ENCODE data around the gene TTC28.
"Not testable (repeated sequence)": the region's sequence is repeated elsewhere in the genome, so short reads cannot be mapped to it uniquely, and the experiment has no call there.

TTC28 gene

DNA sequence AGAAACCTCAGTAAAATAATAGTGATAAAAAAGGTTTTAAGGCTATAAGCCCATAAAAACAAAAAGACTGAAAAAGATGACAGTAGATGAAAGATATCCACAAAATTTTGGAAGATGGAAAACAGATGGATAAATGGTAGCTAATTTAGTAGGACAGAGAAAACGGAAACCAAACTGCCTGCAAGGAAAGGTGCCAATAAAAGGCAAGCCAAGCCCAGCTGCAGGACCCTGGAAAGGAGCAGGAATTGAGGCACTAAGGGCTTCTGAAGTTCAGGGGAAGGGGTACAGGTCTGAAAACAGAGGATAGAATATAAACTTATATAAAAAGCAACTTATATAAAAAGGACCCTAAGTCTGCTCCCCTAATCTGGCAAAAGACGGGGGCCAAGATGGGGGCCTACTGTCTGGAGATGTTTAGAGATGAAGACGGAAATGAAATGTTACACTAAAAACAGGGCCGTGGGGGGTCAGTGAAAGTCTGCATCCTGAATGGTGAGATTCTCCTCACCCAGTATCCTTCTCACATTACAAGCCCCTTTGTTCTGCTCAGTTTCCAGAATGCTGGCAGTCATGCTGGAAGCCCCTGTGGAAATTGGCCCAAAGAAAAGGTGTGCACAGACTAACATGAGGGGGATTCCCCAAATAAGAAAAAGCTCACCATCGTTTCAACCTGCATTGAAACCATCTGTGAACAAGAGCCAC lies 491.3 kb downstream of the TTC28 start:
- no peak for DNase-seq (ENCODE audit: low read depth, low spot score)
- H3K4me3 ChIP-seq (ENCODE audit: low read length): no peak overlapping the region

GRCh38 chr22:28187612-28188011 lies 492.0 kb downstream of the TTC28 start:
- DNase-seq (ENCODE audit: low read depth, low spot score): no peak
- H3K4me3 ChIP-seq (ENCODE audit: low read length): no peak overlapping the region

GRCh38 chr22:28186641-28187040 lies 493.0 kb downstream of the TTC28 start:
- DNase-seq (ENCODE audit: low read depth, low spot score): no peak
- no peak overlapping the region for H3K4me3 ChIP-seq (ENCODE audit: low read length)

GRCh38 chr22:28185130-28185529 lies 494.5 kb downstream of the TTC28 start:
- H3K4me3 ChIP-seq (ENCODE audit: low read length): no peak overlapping the region
- no peak for DNase-seq (ENCODE audit: low read depth, low spot score)

- DNase-seq (ENCODE audit: low read depth, low spot score): no peak
- H3K4me3 ChIP-seq (ENCODE audit: low read length): no peak overlapping the region
These were observed 496.4 kb downstream of the TTC28 start for GRCh38 chr22:28183078-28183860.

GRCh38 chr22:28180804-28181731 lies 498.6 kb downstream of the TTC28 start:
- H3K4me3 ChIP-seq (ENCODE audit: low read length): no peak overlapping the region
- no peak for DNase-seq (ENCODE audit: low read depth, low spot score)

DNA sequence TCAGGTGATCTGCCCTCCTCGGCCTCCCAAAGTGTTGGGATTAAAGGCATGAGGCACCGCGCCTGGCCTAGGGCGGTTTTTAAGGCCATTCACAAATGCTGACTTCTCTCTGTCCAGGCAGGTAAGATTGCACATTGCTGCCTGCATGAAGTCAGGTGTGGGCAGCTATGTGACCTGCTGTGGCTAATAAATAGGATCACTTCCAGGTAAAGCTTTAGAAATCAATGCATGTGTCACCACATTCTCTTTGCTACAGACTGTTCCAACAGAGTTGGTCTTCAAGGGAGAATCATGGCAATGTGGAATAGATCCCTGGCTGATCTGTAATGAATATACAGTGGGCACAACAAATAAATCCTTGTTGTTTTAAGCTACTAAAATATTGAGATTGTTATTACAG lies 500.2 kb downstream of the TTC28 start:
- no peak for DNase-seq (ENCODE audit: low read depth, low spot score)
- no peak overlapping the region for H3K4me3 ChIP-seq (ENCODE audit: low read length)

- no peak for DNase-seq (ENCODE audit: low read depth, low spot score)
- no peak overlapping the region for H3K4me3 ChIP-seq (ENCODE audit: low read length)
These were observed 503.7 kb downstream of the TTC28 start for GRCh38 chr22:28175730-28176492.

DNA sequence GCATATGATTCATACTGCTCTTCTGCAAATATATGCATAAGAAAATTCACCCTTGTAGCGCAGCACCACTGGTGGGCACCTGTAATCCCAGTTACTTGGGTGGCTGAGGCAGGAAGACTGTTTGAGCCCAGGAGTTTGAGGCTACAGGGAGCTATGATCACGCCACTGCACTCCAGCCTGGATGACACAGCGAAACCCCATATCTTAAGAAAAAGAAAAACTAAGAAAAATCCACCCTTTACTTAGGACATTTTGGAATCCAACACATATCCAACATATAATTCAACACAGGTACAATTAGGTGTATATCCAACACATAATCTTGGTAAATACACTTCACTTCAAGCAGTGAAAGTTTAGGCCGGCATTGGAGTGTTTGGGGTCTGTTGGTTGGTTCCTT lies 505.1 kb downstream of the TTC28 start:
- no peak overlapping the region for H3K4me3 ChIP-seq (ENCODE audit: low read length)

GRCh38 chr22:28172892-28173670 lies 506.6 kb downstream of the TTC28 start:
- peak; percentile 32 for DNase-seq (ENCODE audit: low read depth, low spot score)
- no peak overlapping the region for H3K4me3 ChIP-seq (ENCODE audit: low read length)

More for the DNA sequence above, 505.1 kb downstream of the TTC28 start:
- DNase-seq (ENCODE audit: low read depth, low spot score): no peak

DNA sequence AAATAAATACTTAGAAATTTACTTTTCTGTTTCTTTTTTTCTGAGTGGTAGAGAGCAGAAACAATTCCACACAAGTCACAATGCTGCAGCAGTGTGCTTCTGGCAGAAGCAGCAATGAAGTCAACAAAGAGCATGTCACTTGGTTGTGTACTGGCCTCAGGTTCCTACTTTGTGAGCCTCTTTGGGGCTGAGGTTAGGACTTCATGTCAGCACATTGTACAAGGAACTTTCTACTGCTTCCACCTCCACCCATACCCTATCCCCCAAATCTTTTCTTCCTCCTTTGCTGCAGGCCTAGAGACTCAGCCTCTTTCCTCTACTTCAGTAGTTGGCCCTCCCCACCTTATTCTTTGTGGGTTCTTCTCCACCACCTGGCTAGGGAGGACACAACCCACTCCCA lies 507.9 kb downstream of the TTC28 start:
- H3K4me3 ChIP-seq (ENCODE audit: low read length): no peak overlapping the region
- DNase-seq (ENCODE audit: low read depth, low spot score): peak; percentile 17

- no peak for DNase-seq (ENCODE audit: low read depth, low spot score)
- H3K4me3 ChIP-seq (ENCODE audit: low read length): no peak overlapping the region
These were observed 508.5 kb downstream of the TTC28 start for GRCh38 chr22:28171115-28171514.

DNA sequence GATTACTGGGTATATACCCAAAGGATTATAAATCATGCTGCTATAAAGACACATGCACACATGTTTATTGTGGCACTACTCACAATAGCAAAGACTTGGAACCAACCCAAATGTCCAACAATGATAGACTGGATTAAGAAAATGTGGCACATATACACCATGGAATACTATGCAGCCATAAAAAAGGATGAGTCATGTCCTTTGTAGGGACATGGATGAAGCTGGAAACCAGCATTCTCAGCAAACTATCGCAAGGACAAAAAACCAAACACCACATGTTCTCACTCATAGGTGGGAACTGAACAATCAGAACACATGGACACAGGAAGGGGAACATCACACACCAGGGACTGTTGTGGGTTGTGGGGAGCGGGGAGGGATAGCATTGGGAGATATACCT lies 510.3 kb downstream of the TTC28 start:
- DNase-seq (ENCODE audit: low read depth, low spot score); H3K4me3 ChIP-seq (ENCODE audit: low read length): not testable (repeated sequence)

- DNase-seq (ENCODE audit: low read depth, low spot score): no peak
- no peak overlapping the region for H3K4me3 ChIP-seq (ENCODE audit: low read length)
These were observed 523.8 kb downstream of the TTC28 start for GRCh38 chr22:28155808-28156207.

DNA sequence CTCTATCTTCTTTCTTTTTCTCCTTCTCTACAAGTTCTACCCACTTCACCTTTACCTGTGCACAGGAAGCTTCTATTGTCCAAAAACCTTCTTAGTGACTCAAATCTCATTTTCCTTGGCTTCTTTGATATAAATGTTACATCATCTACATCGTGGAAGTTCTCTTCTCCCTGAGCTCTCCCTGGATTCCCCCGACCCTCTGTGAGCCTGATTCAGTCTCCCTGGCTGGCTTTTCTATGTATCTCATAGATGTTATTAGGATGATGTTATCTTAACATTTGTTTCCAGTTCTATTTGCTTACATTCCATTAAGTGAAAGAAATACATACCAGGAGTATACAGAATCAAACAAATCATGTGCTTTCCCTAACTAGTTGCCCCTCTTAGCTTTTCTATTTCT lies 524.8 kb downstream of the TTC28 start:
- H3K4me3 ChIP-seq (ENCODE audit: low read length): no peak overlapping the region
- DNase-seq (ENCODE audit: low read depth, low spot score): no peak

DNA sequence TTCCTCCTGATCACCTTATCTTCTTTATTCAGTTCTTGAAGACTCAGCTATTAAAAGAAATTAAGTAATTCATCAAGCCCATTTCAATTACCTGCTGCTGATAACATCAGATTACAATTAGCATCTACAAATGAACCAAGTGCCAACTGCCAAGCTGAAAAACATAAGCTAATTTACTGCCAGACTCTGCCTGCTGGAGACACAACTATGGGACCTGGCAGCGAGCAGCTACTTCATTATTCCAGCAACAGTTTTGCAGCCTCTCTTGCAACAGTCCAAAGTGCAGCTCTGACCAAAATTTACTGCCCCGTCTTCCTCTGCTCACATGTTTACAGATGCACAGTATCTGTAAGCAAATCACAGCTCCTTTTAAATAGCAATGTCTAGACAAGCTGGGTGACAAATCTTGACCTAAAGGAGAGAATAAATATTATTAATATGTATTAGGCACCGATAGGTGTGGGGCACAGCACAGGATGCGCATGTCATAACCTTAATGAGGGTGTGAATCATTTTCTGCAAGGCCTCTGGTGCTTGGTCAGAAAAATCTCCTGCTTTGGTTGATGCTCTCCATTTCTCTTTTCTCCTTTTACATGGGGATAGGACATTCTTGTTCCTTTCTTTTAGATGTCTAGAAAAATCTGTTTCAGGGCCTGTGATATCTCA lies 528.4 kb downstream of the TTC28 start:
- no peak for DNase-seq (ENCODE audit: low read depth, low spot score)

GRCh38 chr22:28148816-28149465 lies 530.7 kb downstream of the TTC28 start:
- no peak for DNase-seq (ENCODE audit: low read depth, low spot score)
- no peak overlapping the region for H3K4me3 ChIP-seq (ENCODE audit: low read length)

More for the DNA sequence above, 528.4 kb downstream of the TTC28 start:
- H3K4me3 ChIP-seq (ENCODE audit: low read length): no peak overlapping the region

Data from Jurkat, Clone E6-1 (cell line).